CD4-positive, alpha-beta T cell treated with Interleukin-1 beta for 1 hour (primary cell): Measurements from ENCODE around the gene CORO2A.
"Not testable (repeated sequence)": the region's sequence is repeated elsewhere in the genome, so short reads cannot be mapped to it uniquely, and the experiment has no call there.

Experiments used
- DNase-seq, 2 donors: peaks; one replicate each; pipeline ENCODE4 v3.0.0-alpha.2; 2020 to 2022

CORO2A gene

GRCh38 chr9:98189412-98189811 is 3.0 kb downstream of the CORO2A start:
- no peak for DNase-seq

DNA sequence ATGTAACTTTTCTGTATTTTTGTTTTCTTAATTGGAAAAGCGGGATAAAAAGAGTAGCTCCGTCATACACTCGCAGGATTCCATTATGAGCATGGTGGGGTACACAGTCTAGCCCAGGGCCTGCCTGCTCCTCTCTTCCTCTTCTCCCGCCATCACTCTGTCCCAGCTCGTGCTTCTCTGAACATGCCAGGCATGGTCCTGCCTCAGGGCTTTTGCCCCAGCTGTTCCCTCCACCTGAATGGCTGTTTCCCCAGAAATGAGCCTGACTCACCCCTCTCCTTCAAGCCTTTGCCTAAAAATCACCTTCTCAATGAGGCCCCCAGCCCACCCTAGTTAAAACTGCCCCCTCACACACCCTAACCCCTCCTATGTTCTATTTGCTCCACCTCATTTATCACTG is 4.5 kb downstream of the CORO2A start:
- DNase-seq: no peak

DNA sequence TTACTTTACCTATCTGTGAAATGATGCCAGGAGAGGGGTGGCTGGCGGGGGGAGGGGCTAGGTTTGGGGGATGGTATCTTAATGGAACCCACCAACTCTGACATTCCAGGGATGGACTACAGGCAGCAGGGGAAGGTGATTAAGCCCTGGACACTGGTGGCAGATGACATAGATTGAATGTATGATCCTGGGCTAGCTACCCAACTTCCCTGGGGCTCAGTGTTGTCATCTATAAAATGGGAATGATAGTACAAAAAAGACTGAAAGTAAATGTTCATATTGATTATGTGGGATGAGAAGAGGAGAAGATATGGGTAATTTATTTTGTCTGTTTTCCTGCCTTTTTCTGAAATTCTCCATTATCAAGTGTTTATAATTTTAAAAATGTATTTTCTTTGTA is 6.2 kb downstream of the CORO2A start:
- DNase-seq: no peak

DNA sequence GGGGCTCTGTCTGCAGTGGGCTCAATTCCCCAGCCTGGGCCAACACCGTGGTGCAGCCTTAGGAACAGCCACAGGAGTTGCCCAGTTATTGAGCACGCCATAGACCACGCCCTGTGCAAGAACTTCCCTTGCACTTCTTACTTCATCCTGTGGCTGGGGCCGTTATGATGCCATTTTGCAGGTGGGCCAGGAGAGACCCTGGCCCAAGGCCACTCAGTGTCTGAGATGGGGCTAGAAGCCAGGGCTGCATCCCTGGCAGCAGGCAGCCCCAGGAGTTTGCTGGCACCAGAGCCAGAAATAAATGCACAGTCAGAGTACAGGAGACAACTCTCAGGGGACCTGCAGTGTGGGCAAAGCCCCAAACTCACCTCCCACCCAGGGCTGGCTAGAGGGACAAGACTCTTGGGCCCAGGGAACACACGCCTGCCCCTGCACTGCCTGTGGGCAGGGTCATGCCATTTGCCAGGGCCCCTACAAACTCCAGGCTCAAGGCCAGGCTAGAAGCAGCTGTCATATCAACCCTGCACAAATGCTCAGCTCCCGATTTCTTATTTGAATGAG is 6.7 kb downstream of the CORO2A start:
- DNase-seq: no peak

DNA sequence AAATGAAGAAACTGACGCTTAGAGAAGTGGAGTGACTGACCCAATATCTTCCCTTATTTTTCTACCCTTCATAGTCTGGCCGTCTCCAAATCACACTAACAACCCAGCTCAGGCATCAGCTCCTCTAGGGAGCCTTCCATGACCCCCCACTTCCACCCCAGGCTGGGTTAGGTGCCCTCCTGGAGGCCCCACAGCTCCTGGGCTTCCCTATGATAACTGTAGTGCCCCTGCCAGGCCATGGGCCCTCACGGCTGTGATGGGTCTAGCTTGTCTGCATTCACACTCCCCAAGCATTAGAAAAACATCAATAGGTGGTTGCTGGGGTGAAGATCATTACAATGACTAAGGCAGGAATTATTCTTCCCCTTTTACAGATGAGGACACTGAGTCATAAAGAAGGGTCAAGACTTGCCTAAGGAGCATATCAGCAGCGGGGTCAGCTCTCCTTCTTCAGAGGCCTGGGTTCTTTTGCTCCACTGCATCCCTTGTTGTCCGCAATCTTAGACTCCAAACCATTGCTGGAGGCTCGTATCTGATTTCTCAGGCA is 7.3 kb downstream of the CORO2A start:
- DNase-seq: no peak

- no peak for DNase-seq
These were observed 8.1 kb downstream of the CORO2A start for GRCh38 chr9:98184326-98184725.

GRCh38 chr9:98182889-98183599 is 9.4 kb downstream of the CORO2A start:
- DNase-seq: no peak

GRCh38 chr9:98182069-98182820 is 10.2 kb downstream of the CORO2A start:
- DNase-seq: no peak

DNA sequence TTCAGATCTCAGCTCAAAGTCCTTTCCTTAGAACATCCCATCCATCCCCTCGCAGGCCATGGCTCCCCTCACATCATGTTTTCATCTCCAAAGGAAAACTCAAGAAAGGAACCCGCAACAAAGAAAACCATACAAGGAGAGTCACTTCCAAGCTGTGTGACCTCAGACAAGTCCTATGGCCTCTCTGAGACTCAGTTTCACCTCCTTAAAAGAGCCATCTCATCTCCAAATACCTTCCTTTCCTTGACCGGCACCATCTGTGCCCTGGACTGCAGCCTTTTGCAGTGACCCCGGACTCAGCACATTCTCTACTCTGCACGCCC is 10.7 kb downstream of the CORO2A start:
- no peak for DNase-seq

DNA sequence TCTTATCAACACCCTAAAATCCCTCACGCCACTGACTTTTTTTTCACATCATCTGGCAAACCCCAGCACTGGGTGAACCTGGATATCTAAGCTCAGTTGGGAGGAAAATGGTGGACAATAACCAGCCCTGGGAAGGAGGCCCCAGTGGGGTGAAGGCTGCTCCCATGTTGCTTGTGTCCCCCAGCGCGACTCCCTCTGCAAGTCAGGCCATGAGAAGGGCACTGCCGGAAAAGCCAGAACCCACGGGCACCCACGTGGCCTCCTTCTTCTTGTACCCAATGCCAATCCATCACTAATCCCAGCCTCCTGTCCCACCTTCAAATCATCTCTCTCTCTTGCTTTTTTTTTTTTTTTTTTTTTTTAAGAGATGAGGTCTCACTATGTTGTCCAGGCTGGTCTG is 11.4 kb downstream of the CORO2A start:
- no peak for DNase-seq

DNA sequence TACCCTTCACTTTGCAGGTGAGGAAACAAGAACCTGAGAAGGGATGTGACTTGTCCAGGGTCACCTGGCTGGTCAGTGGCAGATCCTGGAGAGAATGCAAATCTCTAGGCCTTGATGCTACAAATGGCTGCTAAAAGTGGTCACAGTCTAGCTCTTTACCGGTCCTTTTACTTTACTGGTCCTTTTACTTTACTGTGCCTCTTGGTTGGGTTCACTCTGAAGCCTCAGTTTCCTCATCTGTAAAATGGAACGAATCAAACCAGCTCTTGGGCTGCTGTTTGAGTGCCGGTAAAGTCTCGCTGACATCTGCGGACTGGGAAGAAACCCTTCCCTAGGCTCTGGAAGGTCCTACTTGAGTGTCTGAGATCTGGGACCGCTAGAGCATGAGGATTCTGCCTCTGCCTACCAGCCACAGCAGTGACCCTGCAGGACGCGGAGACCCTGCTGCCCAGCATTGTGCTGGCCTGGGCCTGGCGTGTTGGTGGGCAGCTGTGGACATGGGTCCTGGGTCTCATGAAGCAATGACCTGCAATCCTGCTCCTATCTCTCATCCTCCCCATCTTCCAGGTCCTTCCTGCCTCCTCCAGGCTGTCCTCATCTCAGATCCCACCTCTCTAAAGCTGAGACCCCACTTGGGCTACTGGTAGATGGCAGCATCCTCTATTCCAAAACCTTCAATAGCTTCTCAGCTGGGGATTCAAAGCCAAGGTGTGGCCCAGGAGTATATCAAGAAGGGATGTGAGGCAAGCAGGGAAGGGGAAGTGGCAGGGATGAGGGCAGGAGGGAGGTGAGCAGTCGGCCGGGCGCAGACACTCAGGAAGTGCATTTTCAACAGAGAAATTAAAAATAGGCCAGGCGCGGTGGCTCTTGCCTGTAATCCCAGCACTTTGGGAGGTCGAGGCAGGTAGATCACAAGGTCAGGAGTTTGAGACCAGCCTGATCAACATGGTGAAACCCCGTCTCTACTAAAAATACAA is 13.3 kb downstream of the CORO2A start:
- DNase-seq: no peak

GRCh38 chr9:98176391-98177259 is 15.8 kb downstream of the CORO2A start:
- no peak for DNase-seq

DNA sequence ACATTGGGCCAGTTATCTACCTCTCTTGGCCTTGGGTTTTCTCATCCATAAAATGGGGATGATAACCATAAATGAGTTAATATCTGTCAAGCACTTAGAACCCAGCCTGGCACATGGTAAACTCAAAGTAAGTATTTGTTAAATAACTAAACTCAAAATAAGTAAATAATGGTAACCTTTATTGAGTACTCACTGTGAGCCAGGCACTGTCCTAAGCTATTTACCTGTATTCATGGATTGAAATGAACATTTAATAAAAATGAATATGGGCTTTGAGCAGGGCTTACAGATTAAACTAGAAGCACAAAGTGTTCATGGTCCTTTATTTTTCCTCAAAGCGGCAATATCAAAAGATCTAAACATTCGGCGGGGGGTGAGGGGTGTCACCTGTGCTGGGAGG is 16.7 kb downstream of the CORO2A start:
- no peak for DNase-seq

DNA sequence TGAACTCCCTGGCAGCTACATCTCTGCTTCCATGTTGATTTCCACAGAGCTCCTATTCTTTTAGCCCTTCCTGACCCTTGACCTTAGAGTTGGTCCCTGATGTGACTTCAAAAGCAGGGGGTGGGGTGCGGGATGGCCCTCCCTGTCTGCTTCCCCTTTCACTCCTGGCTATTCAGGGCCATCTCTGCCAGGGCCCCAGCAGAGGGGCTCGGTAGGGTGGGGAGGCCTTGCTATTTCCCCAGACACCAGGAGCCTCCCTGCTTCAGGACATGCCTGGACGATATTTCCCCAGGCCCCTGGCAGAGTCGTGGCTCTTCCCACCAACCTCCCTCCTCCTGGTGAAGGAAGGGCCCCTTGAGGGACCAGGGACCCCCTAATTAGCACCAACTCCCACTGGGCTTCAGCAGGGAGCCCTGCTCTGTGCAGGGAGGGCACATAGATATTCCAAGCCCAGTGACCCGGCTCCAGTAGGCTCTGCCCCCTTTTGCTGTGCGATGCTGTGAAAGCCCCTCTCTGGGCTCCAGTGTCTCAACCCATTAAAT is 17.3 kb downstream of the CORO2A start:
- no peak for DNase-seq

DNA sequence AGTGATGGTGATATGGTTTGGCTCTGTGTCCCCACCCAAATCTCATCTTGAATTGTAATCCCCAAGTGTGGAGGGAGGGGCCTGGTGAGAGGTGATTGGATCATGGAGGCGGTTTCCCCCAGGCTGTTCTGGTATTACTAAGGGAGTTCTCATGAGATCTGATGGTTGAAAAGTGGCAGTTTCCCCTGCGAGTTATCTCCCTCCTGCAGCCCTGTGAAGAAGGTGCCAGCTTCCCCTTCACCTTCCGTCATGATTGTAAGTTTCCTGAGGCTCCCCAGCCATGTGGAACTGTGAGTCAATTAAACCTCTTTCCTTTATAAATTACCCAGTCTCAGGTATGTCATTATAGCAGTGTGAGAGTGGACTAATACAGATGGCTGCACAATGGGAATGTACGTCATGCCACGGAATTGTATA is 17.9 kb downstream of the CORO2A start:
- not testable (repeated sequence) for DNase-seq

- DNase-seq: no peak
These were observed 19.3 kb downstream of the CORO2A start for GRCh38 chr9:98173181-98173580.

DNA sequence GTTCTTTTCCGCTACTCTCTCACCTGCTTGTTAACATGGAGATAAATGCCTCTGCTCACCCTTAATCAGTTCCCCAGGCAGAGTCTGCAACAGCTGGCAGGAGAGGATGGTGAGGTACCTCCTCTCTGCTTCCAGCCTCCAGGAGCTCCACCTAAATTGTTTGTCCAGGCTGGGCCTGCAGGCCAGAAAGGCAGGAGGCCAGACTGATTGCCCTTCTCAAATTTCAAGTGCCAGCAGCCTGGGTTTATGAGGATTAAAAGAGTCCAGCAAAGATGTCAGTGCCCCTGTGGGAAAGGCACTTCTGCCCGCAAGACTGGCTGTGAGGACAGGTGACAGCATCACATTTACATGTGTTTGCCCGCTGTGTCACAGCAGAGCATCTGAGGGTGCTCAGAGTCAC is 19.8 kb downstream of the CORO2A start:
- DNase-seq: no peak

DNA sequence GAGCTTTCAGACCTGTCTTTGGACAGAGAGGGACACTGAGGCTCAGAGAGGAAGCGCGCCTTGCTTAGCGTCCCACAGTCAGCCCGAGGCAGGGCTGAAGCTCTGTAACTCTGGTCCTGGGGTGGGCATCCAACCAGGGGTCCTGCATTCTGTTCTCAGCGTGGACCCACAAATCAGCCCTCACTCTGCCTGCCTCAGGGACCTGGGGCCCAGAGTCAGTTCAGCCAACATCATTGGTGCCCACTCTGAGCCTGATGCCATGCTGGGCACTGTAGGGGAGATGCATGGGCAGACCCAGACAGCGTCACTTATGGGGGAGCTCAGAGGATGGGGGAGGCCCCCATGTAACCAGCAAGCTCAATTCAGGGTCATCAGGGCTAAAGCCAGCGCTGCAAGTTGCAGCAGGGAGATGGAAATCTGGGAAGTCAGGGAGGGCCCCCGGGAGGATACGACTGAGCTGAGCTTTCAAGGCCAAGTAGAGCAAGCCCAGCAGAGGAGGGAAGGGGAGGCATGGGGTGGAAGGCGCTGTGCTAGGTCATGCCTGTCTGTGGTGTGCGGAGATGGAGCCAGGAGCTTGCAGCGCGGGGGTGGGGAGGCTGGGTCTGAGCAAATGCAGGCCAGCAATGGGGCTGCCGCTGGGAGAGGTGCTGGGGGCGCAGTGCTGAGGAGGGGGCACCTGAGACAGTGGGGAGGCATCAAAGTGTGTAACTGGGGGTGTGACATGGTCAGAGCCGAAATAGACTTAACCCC is 21.1 kb downstream of the CORO2A start:
- DNase-seq: no peak

GRCh38 chr9:98168941-98169488 is 23.4 kb downstream of the CORO2A start:
- peak; percentile 14 to 48 for DNase-seq

DNA sequence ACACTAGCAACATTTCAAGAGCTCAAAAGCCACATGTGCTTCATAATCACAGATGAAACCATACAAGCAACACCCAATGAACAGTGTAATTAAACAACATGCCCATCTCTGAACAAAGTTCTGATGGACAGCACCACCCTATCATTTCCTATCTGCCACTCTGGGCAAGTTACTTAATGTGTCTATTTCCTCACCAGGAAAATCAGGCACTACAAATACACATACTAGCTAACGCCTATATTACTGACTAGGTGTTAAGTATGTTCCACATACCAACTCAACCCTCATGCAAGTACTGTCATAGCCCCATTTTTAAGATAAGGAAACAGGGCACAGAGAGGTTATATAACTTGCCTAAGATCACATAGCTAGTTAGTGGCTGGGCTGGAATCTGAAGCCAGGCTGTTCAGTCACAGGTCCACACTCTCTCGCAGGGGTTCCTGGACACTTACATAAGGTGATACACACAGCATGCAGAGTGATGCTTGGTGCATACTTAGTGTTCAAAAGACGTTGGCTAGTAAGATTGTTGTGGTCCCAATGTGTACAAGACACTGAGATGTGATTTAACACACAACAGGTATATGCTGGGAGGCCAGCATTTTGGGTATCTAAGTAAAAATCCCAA is 24.2 kb downstream of the CORO2A start:
- no peak for DNase-seq
